OCI-LY7 (cell line): ENCODE measurements around the gene DNAJC1. TPM values are rescaled to one million over a fixed set of nuclear protein-coding genes. Genes with fewer than 3 reads are reported as not detected.

Experiments used
- BruUV-seq: library from RNA; stranded (reverse); fragments of 400-500 nt; replicated peaks from 2 replicates; lab custom pipeline; 2021; lab: Mats Ljungman, UMichigan
- CTCF ChIA-PET: fragments of 300-600 bp; sonication (Branson Sonifier 250); formaldehyde crosslinking; loops from one replicate; lab custom pipeline; 2022; ENCODE audit warnings: antibody characterized with exemption; ENCODE audit not compliant: unreplicated experiment; lab: Charles Lee
- POLR2A ChIA-PET: fragments of 300-600 bp; sonication (Branson Sonifier 250); formaldehyde crosslinking; loops from one replicate; lab custom pipeline; 2022; ENCODE audit warnings: antibody characterized with exemption; lab: Charles Lee
- DNase-seq: peaks from one replicate; pipeline ENCODE4 v3.0.0-alpha.2; 2015; ENCODE audit warnings: low spot score
- H2AFZ ChIP-seq: fragments of 200-600 bp; sonication (generic), shearing (Covaris generic); 2 replicates; pipeline ENCODE4 v1.6.1; 2014; ENCODE audit warnings: mild to moderate bottlenecking, antibody characterized with exemption, low read length, moderate library complexity
- H3K27ac ChIP-seq: fragments of 200-600 bp; sonication (generic); 2 replicates; pipeline ENCODE4 v1.5.1; 2014; ENCODE audit warnings: mixed run types, low read depth, mild to moderate bottlenecking, moderate library complexity, low read length, inconsistent platforms; ENCODE audit not compliant: poor library complexity, severe bottlenecking
- H3K36me3 ChIP-seq: fragments of 200-600 bp; sonication (generic); 2 replicates; pipeline ENCODE4 v1.6.1; 2014; ENCODE audit warnings: mild to moderate bottlenecking, antibody characterized with exemption, low read length, moderate library complexity, mixed read lengths; ENCODE audit not compliant: insufficient read depth
- H3K4me1 ChIP-seq: fragments of 200-600 bp; sonication (generic); 2 replicates; pipeline ENCODE4 v1.5.1; 2014; ENCODE audit warnings: mild to moderate bottlenecking, low read length; ENCODE audit not compliant: insufficient read depth, poor library complexity, severe bottlenecking
- H3K4me2 ChIP-seq: fragments of 200-600 bp; sonication (generic); 2 replicates; pipeline ENCODE4 v1.6.1; 2014; ENCODE audit warnings: mild to moderate bottlenecking, low read length
- H3K4me3 ChIP-seq: fragments of 200-600 bp; sonication (generic); 2 replicates; pipeline ENCODE4 v1.5.1; 2014; ENCODE audit warnings: mild to moderate bottlenecking, low read depth, low read length; ENCODE audit not compliant: poor library complexity, severe bottlenecking
- H3K79me2 ChIP-seq: fragments of 200-600 bp; sonication (generic); 2 replicates; pipeline ENCODE4 v1.6.1; 2016; ENCODE audit warnings: low read depth, mild to moderate bottlenecking, low read length, moderate library complexity, mixed read lengths; ENCODE audit not compliant: insufficient read depth
- H3K9me2 ChIP-seq: fragments of 200-600 bp; sonication (generic); 2 replicates; pipeline ENCODE4 v1.6.1; 2016; ENCODE audit warnings: mild to moderate bottlenecking, low read length, mixed read lengths; ENCODE audit not compliant: insufficient read depth
- H3K9me3 ChIP-seq: fragments of 200-600 bp; sonication (generic); 2 replicates; pipeline ENCODE4 v1.6.1; 2014; ENCODE audit warnings: mild to moderate bottlenecking, mixed run types, low read length, mixed read lengths
- H4K20me1 ChIP-seq: fragments of 200-600 bp; sonication (generic); 2 replicates; pipeline ENCODE4 v1.6.1; 2014; ENCODE audit warnings: mild to moderate bottlenecking, antibody characterized with exemption, low read length, moderate library complexity, mixed read lengths; ENCODE audit not compliant: insufficient read depth
- CTCF ChIP-seq: fragments of 200-600 bp; sonication (generic); conservative IDR thresholded peaks from 2 replicates; pipeline ENCODE4 v1.5.1; 2014; ENCODE audit warnings: mild to moderate bottlenecking, antibody characterized with exemption, low read length, moderate library complexity, mixed read lengths
- EZH2phosphoT487 ChIP-seq: fragments of 200-600 bp; sonication (generic); IDR thresholded peaks from 2 replicates; pipeline ENCODE4 v1.6.1; 2018; ENCODE audit warnings: low read depth, borderline replicate concordance, mild to moderate bottlenecking, mixed run types, antibody characterized with exemption, low read length, moderate library complexity, mixed read lengths
- intact Hi-C: fragments of 100-400 bp; cut with micrococcal nuclease; formaldehyde crosslinking; loops from one replicate; pipeline ENCODE4 v1.10.0; 2022; ENCODE audit not compliant: unreplicated experiment
- total RNA-seq, 2 experiments: library from RNA; depleted of rRNA in 1 of 2; stranded (reverse); fragments of >200 nt in 1 of 2; shearing (Covaris generic) in 1 of 2; gene quantifications; 2 replicates each; pipeline ENCODE4 v1.2.3, GENCODE V29; 2014 to 2022

The DNAJC1 gene
- total RNA-seq, 2 experiments from 2014 or later, result 7.1 to 16.9 TPM

GRCh38 chr10:21827308-21827707, 176.2 kb downstream of the DNAJC1 start:
- Histone ChIP-seq H3K9me2 (no peaks in the 10 kb centered on the region), H3K4me1 (no peaks in the 10 kb centered on the region), H3K36me3 (no peaks in the 10 kb centered on the region), H2AFZ (no peak overlapping the region), H4K20me1 (no peaks in the 10 kb centered on the region), H3K4me3 (no peak overlapping the region), H3K9me3 (peaks cover 19% of the 10 kb centered on the region), H3K27ac (no peak overlapping the region), H3K79me2 (no peaks in the 10 kb centered on the region), H3K4me2 (no peak overlapping the region)
- ChIA-PET CTCF (no interaction called here), POLR2A (no interaction called here)
- TF ChIP-seq CTCF (no peak), EZH2phosphoT487 (no peak)
- intact Hi-C loops, result no loop called here
- no peak for DNase-seq
- no TSS peak for BruUV-seq

- no peak for DNase-seq
- Histone ChIP-seq H3K4me3 (no peak overlapping the region), H4K20me1 (no peaks in the 10 kb centered on the region), H3K9me2 (no peaks in the 10 kb centered on the region), H3K27ac (no peak overlapping the region), H3K79me2 (no peaks in the 10 kb centered on the region), H3K4me1 (no peaks in the 10 kb centered on the region), H3K36me3 (no peaks in the 10 kb centered on the region), H2AFZ (no peak overlapping the region), H3K4me2 (no peak overlapping the region), H3K9me3 (peaks cover 19% of the 10 kb centered on the region)
- ChIA-PET POLR2A (no interaction called here), CTCF (no interaction called here)
- no TSS peak for BruUV-seq
- intact Hi-C loops, result no loop called here
- no peak for TF ChIP-seq EZH2phosphoT487
- TF ChIP-seq CTCF, result no peak
Observed at GRCh38 chr10:21826725-21827124, 176.8 kb downstream of the DNAJC1 start.

GRCh38 chr10:21825345-21825744, 178.2 kb downstream of the DNAJC1 start:
- Histone ChIP-seq H3K79me2 (no peaks in the 10 kb centered on the region), H3K9me2 (no peaks in the 10 kb centered on the region), H3K4me1 (no peaks in the 10 kb centered on the region), H3K4me3 (no peak overlapping the region), H4K20me1 (no peaks in the 10 kb centered on the region), H2AFZ (no peak overlapping the region), H3K36me3 (no peaks in the 10 kb centered on the region), H3K4me2 (no peak overlapping the region), H3K9me3 (peaks cover 19% of the 10 kb centered on the region), H3K27ac (no peak overlapping the region)
- intact Hi-C loops, result no loop called here
- DNase-seq, result no peak
- POLR2A ChIA-PET, result no interaction called here
- CTCF ChIA-PET, result no interaction called here
- TF ChIP-seq CTCF (no peak), EZH2phosphoT487 (no peak)
- BruUV-seq, result no TSS peak
